Esophagus mucosa (tissue), 1 donor: Measurements from ENCODE around the gene NOC4L. TPM values are rescaled to one million over a fixed set of nuclear protein-coding genes. Genes with fewer than 3 reads are reported as not detected.

ENCODE experiments used
- ATAC-seq: fragments of 200-7000 bp; cut with Tn5 transposase; one replicate; pipeline ENCODE4 v1.9.1; 2020
- total RNA-seq: library from RNA; stranded (reverse); gene quantifications from one replicate; pipeline ENCODE4 v1.2.4, GENCODE V29; 2023
- donor health status: DM: yes; HTN: yes; CAD: no.

NOC4L gene
- total RNA-seq, 1 donor from 2014 or later, result 18.1 TPM

GRCh38 chr12:132200800-132201199 is 56.5 kb downstream of the NOC4L start:
- no peak for ATAC-seq

GRCh38 chr12:132201391-132202120 is 57.3 kb downstream of the NOC4L start:
- ATAC-seq, result no peak

Other genes with a start within 250 kb of the NOC4L start
- 12.8 TPM for gene ULK1, start 249.8 kb upstream of the NOC4L start, total RNA-seq
- 20.5 TPM for gene PUS1, start 215.2 kb upstream of the NOC4L start, total RNA-seq
- 26.1 TPM for gene EP400, start 194.5 kb upstream of the NOC4L start, total RNA-seq
- gene DDX51, start 138 bp upstream of the NOC4L start, total RNA-seq, result 9.0 TPM
- not detected for gene GALNT9, start 185.1 kb downstream of the NOC4L start, total RNA-seq